Activated T-cell treated with anti-CD3 and anti-CD28 coated beads for 4 hours (primary cell): Measurements from ENCODE around the gene GSTO2.

Experiments used
- DNase-seq: peaks from one replicate; pipeline ENCODE4 v3.0.0-alpha.2; 2020

GSTO2 gene

DNA sequence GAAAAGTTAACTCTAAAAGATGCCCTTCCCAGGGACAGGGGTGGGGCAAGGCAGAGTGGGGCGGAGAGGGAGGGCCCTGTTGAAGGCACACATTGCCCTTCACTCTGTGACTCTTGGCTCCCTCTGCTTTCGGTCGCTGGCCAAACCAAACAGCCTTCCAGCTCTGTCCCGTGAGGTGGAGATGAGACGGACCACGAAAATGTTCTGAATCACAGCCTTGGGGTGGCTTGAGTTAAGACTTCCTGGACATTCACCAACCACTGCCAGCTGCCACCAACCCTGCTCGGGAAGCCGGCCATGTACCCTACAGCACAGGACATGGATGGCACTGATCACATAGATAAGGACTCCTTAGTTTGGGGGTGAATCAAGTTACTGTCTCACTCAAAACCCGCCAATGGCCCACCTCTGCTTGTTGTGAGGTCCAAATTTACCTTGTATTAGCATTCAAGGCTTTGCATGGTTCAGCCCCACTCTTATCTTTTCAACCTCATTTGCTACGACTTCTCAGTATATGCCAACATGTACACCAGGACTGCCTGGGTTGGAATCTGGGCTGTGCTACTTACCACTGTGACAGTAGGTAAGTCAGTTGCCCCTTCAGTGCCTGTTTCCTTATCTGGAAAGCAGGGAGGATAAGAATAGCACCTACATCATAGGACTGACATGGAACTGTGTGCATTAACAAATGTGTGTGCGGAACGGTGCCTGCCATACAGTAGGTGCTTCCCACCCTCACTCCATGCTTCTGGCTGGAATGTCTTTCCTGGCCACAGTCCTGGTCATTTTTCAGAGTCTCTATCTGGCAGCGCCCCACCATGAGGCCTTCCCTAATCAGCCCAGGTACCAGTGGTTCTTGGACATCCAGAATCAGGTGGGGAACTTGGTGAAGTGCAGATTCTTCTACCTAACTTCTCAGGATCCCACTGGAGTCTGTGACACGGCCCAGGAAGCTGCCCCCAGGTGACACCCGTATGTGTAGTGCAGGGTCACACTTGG, 41.3 kb downstream of the GSTO2 start:
- DNase-seq, result no peak

DNA sequence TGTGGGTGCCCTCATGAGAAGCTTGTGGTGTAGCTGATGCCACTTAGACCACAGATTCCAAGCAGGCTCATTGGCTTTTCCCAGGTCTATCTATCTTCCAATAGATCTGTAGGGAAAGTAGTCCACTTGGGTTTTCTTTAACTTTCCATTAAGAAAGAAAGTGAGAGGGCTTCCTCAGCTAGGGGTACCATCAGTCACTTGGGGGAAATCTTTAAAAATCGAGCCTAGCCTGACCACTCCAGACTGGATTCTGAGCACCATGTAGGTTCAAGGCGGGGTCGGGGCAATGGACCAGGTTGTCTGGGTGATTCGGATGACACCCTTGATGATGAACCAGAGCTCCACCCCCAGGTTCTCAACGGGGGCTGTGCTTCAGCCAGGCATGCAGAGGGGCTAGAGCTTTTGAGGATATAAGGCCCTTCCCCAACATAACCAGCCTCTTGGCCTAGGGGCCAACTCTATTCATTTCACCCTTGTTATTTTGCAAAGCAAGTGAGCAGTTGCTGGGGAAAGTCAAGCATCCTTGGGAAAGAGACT, 42.3 kb downstream of the GSTO2 start:
- no peak for DNase-seq

GRCh38 chr10:104314591-104315485, 45.9 kb downstream of the GSTO2 start:
- DNase-seq, result no peak

DNA sequence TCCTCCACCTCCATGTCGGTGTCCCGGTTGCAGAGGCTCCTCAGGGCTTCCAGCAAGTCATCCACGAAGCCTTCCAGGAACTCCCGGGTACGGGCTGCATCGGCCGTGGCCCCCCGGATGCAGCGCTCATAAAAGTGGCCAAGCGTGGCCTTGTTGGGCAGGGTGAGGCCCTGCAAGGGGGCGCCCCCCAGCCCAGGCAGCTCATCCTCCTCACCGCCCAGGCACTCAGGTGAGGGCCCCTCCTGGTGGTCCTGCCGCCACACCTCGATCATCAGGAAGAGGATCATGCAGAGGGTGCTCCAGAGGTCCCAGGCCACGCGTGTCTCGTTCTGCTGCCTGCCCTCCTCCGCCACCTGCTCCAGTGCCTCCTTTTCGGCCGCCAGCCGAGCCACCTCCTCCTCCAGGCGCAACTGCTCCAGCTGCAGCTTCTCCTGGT, 46.5 kb downstream of the GSTO2 start:
- DNase-seq, result no peak

DNA sequence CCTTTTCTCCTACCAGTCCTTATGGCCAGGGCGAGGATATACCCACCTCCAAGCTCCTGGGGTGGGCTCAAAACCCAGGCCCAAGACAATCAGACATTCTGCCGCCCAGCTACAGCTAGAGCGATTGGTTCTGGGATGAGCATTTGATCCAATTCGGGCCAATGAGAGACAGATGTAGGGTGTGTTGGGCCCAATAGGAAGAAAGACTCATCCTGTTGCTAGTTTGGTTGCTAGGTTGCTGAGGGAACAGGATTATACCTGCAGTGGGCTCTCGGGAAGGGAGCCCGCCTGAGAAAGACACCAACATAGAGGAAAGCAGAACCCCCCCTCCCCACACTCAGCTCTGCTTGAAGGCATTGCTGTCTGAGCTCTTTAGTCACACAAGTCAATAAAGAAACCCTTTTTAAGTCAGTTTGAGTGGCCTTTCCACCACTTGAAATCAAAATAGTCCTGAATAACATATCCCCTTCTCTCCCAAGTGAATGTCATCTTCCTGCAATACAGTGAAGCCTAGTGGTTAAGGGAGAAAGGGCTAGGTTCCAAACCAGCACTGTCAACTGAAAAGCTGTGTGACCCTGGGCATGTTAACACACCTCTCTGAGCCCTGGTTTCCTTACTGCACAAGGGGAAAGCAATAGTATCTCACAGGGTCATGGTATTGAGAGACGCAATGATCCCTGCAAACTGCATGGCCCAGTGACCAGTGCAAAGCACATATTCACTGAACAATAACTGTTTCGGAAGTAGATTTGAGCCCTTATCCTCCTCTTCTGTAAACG, 47.5 kb downstream of the GSTO2 start:
- no peak for DNase-seq

GRCh38 chr10:104317269-104317710, 48.3 kb downstream of the GSTO2 start:
- DNase-seq, result no peak

- no peak for DNase-seq
Observed at GRCh38 chr10:104317726-104318299, 48.8 kb downstream of the GSTO2 start.

- no peak for DNase-seq
Observed at GRCh38 chr10:104318326-104318725, 49.3 kb downstream of the GSTO2 start.

DNA sequence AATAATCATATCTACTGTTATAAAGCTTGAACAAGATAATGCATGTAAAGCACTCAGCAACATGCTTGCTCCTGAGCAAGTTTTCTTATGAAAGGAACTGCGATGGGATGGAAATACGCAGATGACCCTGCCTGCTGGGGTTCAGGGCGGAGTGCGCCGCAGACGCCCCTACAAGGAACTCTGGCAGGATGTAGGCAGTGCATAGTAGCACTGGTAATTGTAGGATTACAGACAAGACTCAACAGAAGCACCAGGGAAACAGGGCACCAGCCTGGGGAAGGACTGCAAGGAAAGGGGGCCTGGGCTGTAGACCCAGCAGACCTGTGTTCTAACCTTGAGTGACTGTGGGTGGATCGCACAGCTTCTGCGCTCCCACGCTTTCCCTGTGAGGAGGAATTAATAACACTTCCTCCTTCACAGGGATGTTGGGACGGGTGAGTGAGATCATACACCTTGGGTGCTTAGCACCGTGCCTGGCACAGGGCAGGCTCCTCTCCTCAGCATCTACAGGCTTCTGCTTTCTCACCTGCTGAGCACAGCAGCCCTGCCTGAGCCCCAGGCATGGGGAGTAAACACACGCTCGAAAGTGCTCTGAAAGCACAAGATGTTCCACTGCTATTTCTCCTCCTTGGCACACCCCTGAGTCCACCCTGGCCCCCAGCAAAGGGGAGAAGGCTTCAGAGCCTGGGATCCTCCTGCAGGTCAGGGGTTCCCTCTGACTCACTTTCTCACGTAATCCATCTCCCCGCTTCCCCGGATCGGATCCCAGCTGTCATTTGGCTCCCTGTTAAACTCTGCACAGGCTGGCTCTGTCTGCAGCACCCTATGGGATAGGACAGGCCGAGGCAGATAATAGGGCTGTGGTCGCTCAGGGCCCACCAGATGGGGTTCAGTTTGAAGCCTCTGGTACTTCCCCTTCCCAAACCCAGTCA, 50.1 kb downstream of the GSTO2 start:
- no peak for DNase-seq

- no peak for DNase-seq
Observed at GRCh38 chr10:104321226-104321625, 52.2 kb downstream of the GSTO2 start.

DNA sequence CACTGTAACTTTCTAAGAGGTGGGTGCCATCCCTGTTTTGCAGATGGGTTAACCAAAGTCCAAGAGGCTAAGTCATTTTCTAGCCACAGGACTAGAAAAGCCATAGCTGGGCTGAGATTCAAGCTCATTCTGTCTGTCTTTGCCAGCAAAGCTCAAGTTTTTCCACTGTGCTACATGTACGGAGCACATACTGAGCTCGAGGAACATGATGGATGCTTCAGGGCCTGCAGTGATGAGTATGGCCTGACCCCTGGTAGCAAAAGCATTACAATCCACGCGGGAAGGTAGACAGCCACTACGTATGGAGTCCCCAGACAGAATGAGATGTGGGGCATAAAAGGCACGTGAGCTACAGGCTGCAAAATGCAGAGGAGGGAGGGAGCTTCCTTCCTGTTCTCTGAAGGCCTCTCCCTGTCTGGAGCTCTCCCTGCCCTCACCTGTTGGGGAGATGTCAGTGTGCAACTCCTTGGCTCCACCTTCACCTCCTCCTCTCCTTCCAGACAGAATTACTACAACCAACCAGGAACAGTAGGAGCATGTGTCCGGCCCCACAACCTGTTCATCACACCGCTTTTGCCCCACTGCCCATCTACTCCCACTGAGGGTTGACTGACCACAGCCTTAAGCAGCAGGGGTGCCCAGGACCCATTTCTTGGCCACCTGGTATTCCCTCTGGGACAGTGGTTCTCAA, 52.9 kb downstream of the GSTO2 start:
- no peak for DNase-seq

DNA sequence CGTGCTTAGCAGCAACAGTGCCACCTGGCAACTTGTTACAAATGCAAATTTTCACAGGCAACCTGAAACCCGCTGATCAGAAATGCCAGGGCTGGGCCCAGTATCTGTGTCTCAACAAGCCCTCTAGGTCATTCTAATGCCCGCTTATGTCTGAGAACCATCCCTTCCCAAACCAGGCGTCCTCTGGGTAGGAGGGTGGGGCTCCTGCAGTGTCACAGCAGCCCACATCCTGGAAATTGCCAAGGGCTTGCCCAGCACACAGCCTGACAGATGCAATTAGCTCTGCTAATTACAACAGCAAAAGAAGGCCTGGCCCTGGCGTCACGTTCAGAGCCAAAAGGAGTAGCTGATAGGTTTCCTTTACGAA, 53.4 kb downstream of the GSTO2 start:
- no peak for DNase-seq

DNA sequence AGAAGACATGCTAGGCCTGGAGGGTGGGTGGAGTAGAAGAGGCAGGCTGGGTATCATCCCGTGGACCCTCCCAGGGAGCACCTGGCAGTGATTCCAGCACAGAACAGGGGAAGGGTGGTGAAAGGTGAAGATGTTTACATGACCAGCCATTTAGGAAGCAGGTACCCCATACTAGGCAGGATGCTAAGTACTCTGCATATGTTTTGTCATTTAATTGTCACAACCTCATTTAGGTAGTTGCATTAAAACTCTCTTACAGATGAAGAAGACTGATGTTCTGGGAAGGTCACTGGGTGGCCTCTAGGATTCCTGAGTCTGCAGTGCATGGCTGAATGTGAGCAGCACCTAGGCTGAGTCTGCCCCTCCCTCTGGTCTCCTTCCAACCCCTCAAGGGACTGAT, 54.1 kb downstream of the GSTO2 start:
- no peak for DNase-seq

DNA sequence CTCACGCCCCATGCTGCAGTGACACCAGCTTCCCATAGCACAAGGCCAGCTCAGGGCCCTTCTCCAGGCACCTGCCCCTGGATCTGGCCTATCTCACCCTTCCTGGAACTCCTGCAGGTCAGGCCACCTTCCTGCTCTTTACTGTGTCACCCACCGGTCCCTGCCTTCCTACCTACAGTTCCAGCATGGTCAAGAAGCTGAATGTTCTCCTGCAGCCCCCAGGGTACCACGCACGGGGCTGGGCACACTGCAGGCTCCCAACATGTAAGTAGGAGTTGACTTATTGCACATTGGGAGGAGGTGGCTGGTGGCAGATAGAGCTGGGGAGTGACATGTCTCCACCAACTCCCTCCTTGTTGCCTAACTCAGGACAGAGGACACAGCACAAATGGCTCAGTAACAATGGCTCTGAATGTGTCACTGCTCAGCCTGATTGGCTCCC, 54.8 kb downstream of the GSTO2 start:
- DNase-seq, result no peak

- DNase-seq, result no peak
Observed at GRCh38 chr10:104324221-104324686, 55.3 kb downstream of the GSTO2 start.

DNA sequence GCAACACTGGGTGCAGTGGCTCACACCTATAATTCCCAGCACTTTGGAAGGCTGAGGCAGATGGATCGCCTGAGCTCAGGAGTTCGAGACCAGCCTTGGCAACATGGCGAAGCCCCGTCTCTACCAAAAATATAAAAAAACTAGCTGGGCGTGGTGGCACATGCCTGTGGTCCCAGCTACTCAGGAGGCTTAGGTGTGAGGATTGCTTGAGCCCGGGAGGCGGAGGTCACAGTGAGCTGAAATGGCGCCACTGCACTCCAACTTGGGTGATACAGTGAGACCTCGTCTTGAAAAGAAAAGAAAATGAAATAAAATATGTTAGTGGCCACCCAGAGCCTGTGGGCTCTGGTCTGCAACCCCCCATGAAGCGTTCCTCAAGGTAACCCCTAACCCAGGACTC, 55.9 kb downstream of the GSTO2 start:
- no peak for DNase-seq

DNA sequence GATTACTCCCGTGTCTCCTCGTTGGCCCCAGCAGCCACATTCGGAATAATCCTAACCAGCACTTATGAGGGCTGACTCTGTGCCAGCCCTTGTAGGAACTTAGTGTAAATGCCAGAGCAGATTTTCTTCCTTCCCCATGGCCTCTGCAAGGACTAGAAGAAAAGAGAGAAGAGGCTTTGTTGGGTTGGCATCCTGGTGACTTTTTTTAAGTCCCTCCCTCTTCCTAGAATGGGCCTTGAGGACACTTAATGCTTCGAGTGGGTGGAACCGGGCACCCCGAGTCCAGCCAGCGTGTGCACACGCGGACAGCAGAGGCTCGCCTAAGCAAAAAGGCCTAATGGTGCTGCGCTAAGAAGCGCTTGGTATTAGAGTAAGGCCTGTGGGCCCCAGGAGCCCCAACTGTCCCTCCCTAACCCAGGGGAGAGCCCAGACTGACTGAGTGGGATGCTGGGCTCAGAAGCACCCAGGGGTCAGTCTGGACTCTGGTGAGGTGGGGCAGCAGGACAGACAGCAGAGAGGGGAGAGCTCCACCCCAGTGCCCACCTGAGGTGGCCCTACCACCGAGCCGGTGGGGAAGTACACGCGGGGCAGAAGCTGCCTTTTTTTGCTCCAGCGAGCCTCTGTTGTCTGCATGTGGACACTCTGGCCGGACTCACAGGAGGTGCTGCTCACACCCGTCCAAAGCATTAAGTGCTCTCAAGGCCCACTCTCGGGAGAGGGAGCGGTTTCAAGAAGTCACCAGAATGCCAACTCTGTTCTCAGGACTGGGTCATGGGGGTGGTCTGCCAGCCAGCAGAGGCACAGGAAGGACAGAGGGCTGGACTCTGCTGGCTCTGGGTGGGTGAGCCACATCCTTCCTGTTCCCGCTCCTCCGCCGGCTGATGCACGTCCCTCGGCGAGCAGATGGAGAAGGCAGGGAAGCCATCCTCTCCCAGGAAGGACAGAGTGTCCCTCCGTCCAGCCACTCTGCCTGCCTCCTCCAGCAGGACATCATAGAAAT, 56.8 kb downstream of the GSTO2 start:
- DNase-seq, result no peak

DNA sequence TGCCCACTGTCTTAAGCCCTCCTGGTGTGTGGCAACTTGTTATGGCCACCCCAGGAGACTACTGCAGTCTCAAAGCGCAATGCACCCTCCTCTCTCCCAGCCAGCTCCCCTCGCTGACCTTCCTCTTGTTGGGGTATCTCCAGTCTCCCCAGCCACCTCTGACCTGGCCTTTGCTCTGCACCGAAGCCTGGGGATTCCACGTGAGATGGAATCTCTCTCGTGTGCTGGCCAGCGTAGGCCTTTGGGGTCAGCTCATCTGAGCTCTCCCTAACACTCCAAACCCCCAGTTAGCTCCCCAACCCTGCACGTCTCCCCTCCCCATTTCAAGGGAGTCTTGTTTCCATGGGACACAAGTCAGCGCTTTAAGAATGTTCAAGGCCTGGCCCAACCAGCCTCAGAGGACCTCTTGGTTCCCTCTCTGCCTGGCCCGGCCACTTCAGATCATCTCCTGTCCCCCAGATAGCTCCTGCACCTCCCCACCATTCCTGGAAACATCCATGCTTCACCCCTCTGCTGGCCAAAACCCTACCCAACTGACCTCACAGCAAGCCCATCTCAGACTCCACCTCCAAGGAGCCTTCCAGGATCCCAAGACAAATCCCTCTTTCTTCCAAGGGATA, 58.1 kb downstream of the GSTO2 start:
- no peak for DNase-seq
